CD4-positive, alpha-beta T cell (primary cell): Measurements from ENCODE around the gene HSPB6. TPM values are rescaled to one million over a fixed set of nuclear protein-coding genes. Genes with fewer than 3 reads are reported as not detected.

Source experiments
- ATAC-seq: fragments of 200-7000 bp; cut with Tn5 transposase; one replicate; pipeline ENCODE4 v1.10.0; 2022; ENCODE audit warnings: mild to moderate bottlenecking; ENCODE audit not compliant: poor library complexity
- CTCF ChIA-PET: fragments of 350-600 bp; sonication (Branson Sonifier 250); formaldehyde crosslinking; loops from one replicate; lab custom pipeline; 2021; ENCODE audit warnings: antibody characterized with exemption, inconsistent platforms; lab: Charles Lee
- POLR2A ChIA-PET: fragments of 350-600 bp; sonication (Branson Sonifier 250); formaldehyde crosslinking; loops from one replicate; lab custom pipeline; 2021; ENCODE audit warnings: antibody characterized with exemption, inconsistent platforms; lab: Charles Lee
- DNase-seq, 14 experiments: peaks; one replicate each; pipeline ENCODE4 v3.0.0-alpha.2; 2013 to 2020; ENCODE audit warnings: mixed read lengths in 2 of 14
- H3K27ac ChIP-seq, 2 donors: one replicate each; pipeline versions ENCODE4 v1.5.1 to v1.7.0; 2013; ENCODE audit warnings: low read length in 2 of 2, low read depth in 1 of 2, mild to moderate bottlenecking in 1 of 2
- H3K27me3 ChIP-seq, 2 experiments: 1 replicate in 1 of 2; 2 replicates in 1 of 2; pipeline versions ENCODE4 v1.6.1 to v1.7.0; 2013; ENCODE audit warnings: low read length in 2 of 2, control low read depth in 1 of 2, mild to moderate bottlenecking in 1 of 2, moderate library complexity in 1 of 2; ENCODE audit not compliant: insufficient read depth in 2 of 2, control insufficient read depth in 1 of 2
- H3K36me3 ChIP-seq: one replicate; pipeline ENCODE4 v1.6.1; 2013; ENCODE audit warnings: low read length, control low read depth; ENCODE audit not compliant: insufficient read depth
- H3K4me1 ChIP-seq: one replicate; pipeline ENCODE4 v1.6.1; 2013; ENCODE audit warnings: low read length, control low read depth; ENCODE audit not compliant: insufficient read depth
- H3K4me3 ChIP-seq: one replicate; pipeline ENCODE4 v1.5.1; 2013; ENCODE audit warnings: mild to moderate bottlenecking, low read length, moderate library complexity
- H3K9me3 ChIP-seq, 2 experiments: 1 replicate in 1 of 2; 2 replicates in 1 of 2; pipeline versions ENCODE4 v1.6.1 to v1.7.0; 2013; ENCODE audit warnings: low read length in 2 of 2, mild to moderate bottlenecking in 2 of 2, control low read depth in 1 of 2, moderate library complexity in 1 of 2; ENCODE audit not compliant: control insufficient read depth in 1 of 2, insufficient read depth in 1 of 2
- H3K27ac Mint-ChIP-seq: one replicate; pipeline ENCODE4 v1.8.0; 2020; ENCODE audit warnings: mixed read lengths
- H3K27me3 Mint-ChIP-seq: one replicate; pipeline ENCODE4 v1.8.0; 2021; ENCODE audit warnings: mixed read lengths
- H3K36me3 Mint-ChIP-seq: one replicate; pipeline ENCODE4 v1.8.0; 2021; ENCODE audit warnings: low read depth, mixed read lengths
- H3K4me1 Mint-ChIP-seq: one replicate; pipeline ENCODE4 v1.8.0; 2021; ENCODE audit warnings: low read depth, mixed read lengths
- H3K4me3 Mint-ChIP-seq: one replicate; pipeline ENCODE4 v1.8.0; 2020; ENCODE audit warnings: mild to moderate bottlenecking, mixed read lengths
- H3K9me3 Mint-ChIP-seq: one replicate; pipeline ENCODE4 v1.8.0; 2020; ENCODE audit warnings: mixed read lengths
- CTCF ChIP-seq: fragments of 200-600 bp; IDR thresholded peaks from one replicate; pipeline ENCODE4 v1.8.0; 2022; ENCODE audit warnings: antibody characterized with exemption, mild to moderate bottlenecking
- intact Hi-C, 2 experiments: fragments of 100-400 bp; cut with DNase I in 1 of 2; cut with micrococcal nuclease in 1 of 2; formaldehyde crosslinking; loops; one replicate each; pipeline versions ENCODE4 v1.15.1 to v1.9.0; 2023 to 2025; cut with DNase I, micrococcal nuclease
- total RNA-seq, 174 experiments: library from RNA in 2 of 174; stranded (reverse) in 2 of 174; gene quantifications; one replicate each; pipeline ENCODE4 v1.2.3 and lab custom pipeline; 2021 to 2026

Gene HSPB6
- total RNA-seq, 2 experiments from 2014 or later = not detected

GRCh38 chr19:35791814-35792279, 35.0 kb upstream of the HSPB6 start:
- no peak overlapping the region for H3K27ac ChIP-seq
- no peak overlapping the region for H3K4me3 Mint-ChIP-seq
- DNase-seq (no peak), ATAC-seq (no peak)
- H3K4me3 ChIP-seq = no peak overlapping the region
- TF ChIP-seq CTCF = no peak
- H3K36me3 ChIP-seq = no peaks in the 10 kb centered on the region
- peaks cover 0 to 4% of the 10 kb centered on the region in 2 experiments for H3K9me3 ChIP-seq
- CTCF ChIA-PET = no interaction called here
- peaks cover 4 to 7% of the 10 kb centered on the region in 2 experiments for H3K27me3 ChIP-seq
- no peaks in the 10 kb centered on the region for H3K9me3 Mint-ChIP-seq
- POLR2A ChIA-PET = no interaction called here
- H3K4me1 Mint-ChIP-seq = no peaks in the 10 kb centered on the region
- no peaks in the 10 kb centered on the region for H3K36me3 Mint-ChIP-seq
- H3K27me3 Mint-ChIP-seq = peaks cover 17% of the 10 kb centered on the region
- intact Hi-C loops = no loop called here
- no peaks in the 10 kb centered on the region for H3K4me1 ChIP-seq
- H3K27ac Mint-ChIP-seq = no peak overlapping the region

- H3K9me3 ChIP-seq = no peaks in the 10 kb centered on the region
- CTCF ChIA-PET = no interaction called here
- ATAC-seq (no peak), DNase-seq (peak in 1 of 14 experiments; percentile 6)
- Mint-ChIP-seq H3K27ac (no peak overlapping the region), H3K36me3 (no peaks in the 10 kb centered on the region), H3K4me1 (no peaks in the 10 kb centered on the region), H3K9me3 (no peaks in the 10 kb centered on the region), H3K27me3 (peaks cover 11% of the 10 kb centered on the region), H3K4me3 (no peak overlapping the region)
- POLR2A ChIA-PET = no interaction called here
- H3K4me3 ChIP-seq = no peak overlapping the region
- H3K36me3 ChIP-seq = no peaks in the 10 kb centered on the region
- intact Hi-C loops = no loop called here
- TF ChIP-seq CTCF = no peak
- no peak overlapping the region for H3K27ac ChIP-seq
- H3K27me3 ChIP-seq = peaks cover 0 to under 1% of the 10 kb centered on the region in 2 experiments
- H3K4me1 ChIP-seq = no peaks in the 10 kb centered on the region
Observed at GRCh38 chr19:35790981-35791813, 34.4 kb upstream of the HSPB6 start.

- H3K9me3 ChIP-seq = no peaks in the 10 kb centered on the region
- CTCF ChIA-PET = no interaction called here
- H3K4me3 Mint-ChIP-seq = no peak overlapping the region
- POLR2A ChIA-PET = no interaction called here
- H3K4me3 ChIP-seq = no peak overlapping the region
- no peak overlapping the region for H3K27ac ChIP-seq
- no peaks in the 10 kb centered on the region for H3K9me3 Mint-ChIP-seq
- intact Hi-C loops = no loop called here
- no peak for TF ChIP-seq CTCF
- no peak overlapping the region for H3K27ac Mint-ChIP-seq
- no peaks in the 10 kb centered on the region for H3K27me3 ChIP-seq
- DNase-seq (no peak), ATAC-seq (no peak)
- H3K36me3 ChIP-seq = peaks cover 3% of the 10 kb centered on the region
- no peaks in the 10 kb centered on the region for H3K4me1 ChIP-seq
- no peaks in the 10 kb centered on the region for H3K36me3 Mint-ChIP-seq
- peaks cover 6% of the 10 kb centered on the region for H3K27me3 Mint-ChIP-seq
- no peaks in the 10 kb centered on the region for H3K4me1 Mint-ChIP-seq
Observed at GRCh38 chr19:35789978-35790944, 33.4 kb upstream of the HSPB6 start.
